ENCODE measurements around the gene SOCS3.

DNA sequence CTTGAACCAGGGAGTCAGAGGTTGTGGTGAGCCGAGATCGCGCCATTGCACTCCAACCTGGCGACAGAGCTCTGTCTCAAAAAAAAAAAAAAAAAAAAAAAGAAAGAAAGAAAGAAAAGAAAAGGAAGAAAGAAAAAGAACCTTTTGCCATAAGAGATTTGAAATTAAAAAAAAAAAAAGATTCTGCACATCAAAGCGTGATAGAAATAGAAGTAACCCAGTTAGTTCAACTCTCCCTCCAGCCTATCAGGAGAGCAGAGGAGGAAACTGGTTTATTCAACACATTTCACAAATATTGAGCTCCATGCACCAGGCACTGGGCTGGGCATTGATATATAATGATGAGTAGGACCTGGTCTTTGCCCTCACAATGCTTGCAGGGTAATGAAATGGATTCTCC is 2.4 kb upstream of the SOCS3 start:
- no peak for TF ChIP-seq POLR2AphosphoS5 (IDR thresholded peaks at IDR 0.05)
- TF ChIP-seq POLR2A (IDR thresholded peaks at IDR 0.05): no peak
- TF ChIP-seq CTCF (IDR thresholded peaks at IDR 0.05 in 8 of 11, conservative IDR thresholded peaks at IDR 0.05 in 3 of 11): no peak
